Mucosa of descending colon (tissue), 3 donors: ENCODE measurements around the gene TMEM150C. TPM values are rescaled to one million over a fixed set of nuclear protein-coding genes. Genes with fewer than 3 reads are reported as not detected.

Experiments used
- ATAC-seq: fragments of 200-7000 bp; cut with Tn5 transposase; one replicate; pipeline ENCODE4 v1.9.1; 2020; ENCODE audit warnings: mild to moderate bottlenecking, moderate library complexity
- DNase-seq, 3 donors: peaks; one replicate each; pipeline ENCODE4 v3.0.0-alpha.2; 2020
- H3K36me3 ChIP-seq: fragments of 200-600 bp; one replicate; pipeline ENCODE4 v1.8.0; 2021; ENCODE audit warnings: low read depth, mild to moderate bottlenecking
- H3K4me1 ChIP-seq: fragments of 200-600 bp; one replicate; pipeline ENCODE4 v1.8.0; 2021; ENCODE audit warnings: low read depth, mild to moderate bottlenecking
- H3K4me3 ChIP-seq: fragments of 200-600 bp; one replicate; pipeline ENCODE4 v1.8.0; 2021; ENCODE audit warnings: mild to moderate bottlenecking
- H3K9me3 ChIP-seq: fragments of 200-600 bp; one replicate; pipeline ENCODE4 v1.8.0; 2021; ENCODE audit warnings: mild to moderate bottlenecking
- intact Hi-C, 2 donors: fragments of 100-400 bp; cut with DNase I in 1 of 2; cut with micrococcal nuclease in 1 of 2; formaldehyde crosslinking; loops; one replicate each; pipeline versions ENCODE4 v1.11.0 to v1.11.1; 2022; cut with DNase I, micrococcal nuclease
- total RNA-seq, 3 donors: library from RNA; stranded (reverse); fragmentation: NEBNext Ultra II Directional in 2 of 3; extraction: Animal tissue kit (Norgen Biotek cat#: 25700) in 2 of 3; gene quantifications; one replicate each; pipeline versions ENCODE4 v1.2.1 to v1.2.4, GENCODE V29; 2021 to 2023
- TF ChIP-seq, protein P1 (sequence below): fragments of 200-600 bp; IDR thresholded peaks from one replicate; pipeline ENCODE4 v1.8.0; 2022; ENCODE audit warnings: antibody characterized with exemption, mild to moderate bottlenecking
- donor health status: DM: no; HTN: no; CAD: no; lungs with moderate emphysema.
- donor health status: DM: no; HTN: no; CAD: no.
- donor health status: DM: no; HTN: yes; CAD: no.

The TMEM150C gene
- total RNA-seq, 3 donors from 2014 or later = 1.6 to 9.4 (median 3.4) TPM

DNA sequence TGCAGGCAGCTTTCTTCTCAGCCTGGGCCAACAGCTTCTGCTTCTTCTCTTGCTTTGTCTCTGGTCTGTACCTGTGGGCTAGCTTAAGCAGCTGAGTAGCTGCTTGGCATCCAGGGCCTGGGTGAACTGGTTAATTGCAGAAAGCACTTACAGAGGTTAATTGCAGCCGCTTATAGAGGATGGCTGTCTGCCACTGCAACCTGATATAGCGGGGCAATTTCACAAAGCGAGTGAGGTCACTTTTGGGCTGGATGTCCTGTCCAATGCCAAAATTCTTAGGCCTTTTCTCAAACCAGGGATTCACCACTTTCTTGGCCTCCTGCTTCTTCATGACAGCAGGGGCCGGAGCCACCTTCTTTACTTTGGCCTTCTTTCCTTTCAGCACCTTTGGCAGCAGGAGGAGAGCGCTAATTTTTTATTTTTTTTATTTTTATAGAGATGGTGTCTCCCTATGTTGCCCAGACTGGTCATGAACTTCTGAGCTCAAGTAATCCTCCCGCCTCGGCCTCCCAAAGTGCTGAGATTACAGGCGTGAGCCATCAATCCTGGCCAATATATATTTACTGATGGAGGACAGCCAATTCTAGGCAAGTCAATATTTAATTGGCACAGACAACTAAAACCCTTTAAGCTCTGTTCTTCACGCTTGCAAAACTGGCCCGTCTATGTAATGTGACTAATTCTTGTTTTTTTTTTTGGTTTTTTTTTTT, 70.4 kb downstream of the TMEM150C start:
- DNase-seq (no peak), ATAC-seq (no peak)

DNA sequence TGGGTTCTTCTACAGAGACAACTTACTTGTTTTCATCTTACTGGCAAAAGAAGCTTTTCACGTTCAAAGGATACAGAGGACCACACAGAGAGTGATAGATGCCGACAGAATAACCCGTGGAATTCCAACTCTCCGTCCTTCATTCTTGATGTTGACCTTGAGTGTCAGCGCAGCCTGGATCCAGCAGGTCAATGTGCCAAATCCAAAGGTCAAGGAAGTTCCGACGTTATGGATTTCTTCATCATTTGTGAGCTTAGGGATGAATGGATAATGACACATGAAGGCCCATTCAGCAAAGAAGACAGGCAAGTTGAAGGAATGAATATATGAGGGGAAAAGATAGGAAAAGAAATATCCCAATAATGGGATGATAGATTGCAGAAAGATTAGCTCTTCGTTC, 71.8 kb downstream of the TMEM150C start:
- no peak overlapping the region for H3K4me3 ChIP-seq
- no peaks in the 10 kb centered on the region for H3K9me3 ChIP-seq
- DNase-seq (no peak), ATAC-seq (no peak)
- H3K36me3 ChIP-seq = no peaks in the 10 kb centered on the region
- intact Hi-C loops = no loop called here
- H3K4me1 ChIP-seq = no peaks in the 10 kb centered on the region
- TF ChIP-seq, protein P1, sequence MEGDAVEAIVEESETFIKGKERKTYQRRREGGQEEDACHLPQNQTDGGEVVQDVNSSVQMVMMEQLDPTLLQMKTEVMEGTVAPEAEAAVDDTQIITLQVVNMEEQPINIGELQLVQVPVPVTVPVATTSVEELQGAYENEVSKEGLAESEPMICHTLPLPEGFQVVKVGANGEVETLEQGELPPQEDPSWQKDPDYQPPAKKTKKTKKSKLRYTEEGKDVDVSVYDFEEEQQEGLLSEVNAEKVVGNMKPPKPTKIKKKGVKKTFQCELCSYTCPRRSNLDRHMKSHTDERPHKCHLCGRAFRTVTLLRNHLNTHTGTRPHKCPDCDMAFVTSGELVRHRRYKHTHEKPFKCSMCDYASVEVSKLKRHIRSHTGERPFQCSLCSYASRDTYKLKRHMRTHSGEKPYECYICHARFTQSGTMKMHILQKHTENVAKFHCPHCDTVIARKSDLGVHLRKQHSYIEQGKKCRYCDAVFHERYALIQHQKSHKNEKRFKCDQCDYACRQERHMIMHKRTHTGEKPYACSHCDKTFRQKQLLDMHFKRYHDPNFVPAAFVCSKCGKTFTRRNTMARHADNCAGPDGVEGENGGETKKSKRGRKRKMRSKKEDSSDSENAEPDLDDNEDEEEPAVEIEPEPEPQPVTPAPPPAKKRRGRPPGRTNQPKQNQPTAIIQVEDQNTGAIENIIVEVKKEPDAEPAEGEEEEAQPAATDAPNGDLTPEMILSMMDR = no peak

More for the DNA sequence above, 70.4 kb downstream of the TMEM150C start:
- Histone ChIP-seq H3K4me1 (no peaks in the 10 kb centered on the region), H3K9me3 (no peaks in the 10 kb centered on the region), H3K36me3 (no peaks in the 10 kb centered on the region), H3K4me3 (no peak overlapping the region)
- intact Hi-C loops = no loop called here
- TF ChIP-seq, protein P1 = no peak

DNA sequence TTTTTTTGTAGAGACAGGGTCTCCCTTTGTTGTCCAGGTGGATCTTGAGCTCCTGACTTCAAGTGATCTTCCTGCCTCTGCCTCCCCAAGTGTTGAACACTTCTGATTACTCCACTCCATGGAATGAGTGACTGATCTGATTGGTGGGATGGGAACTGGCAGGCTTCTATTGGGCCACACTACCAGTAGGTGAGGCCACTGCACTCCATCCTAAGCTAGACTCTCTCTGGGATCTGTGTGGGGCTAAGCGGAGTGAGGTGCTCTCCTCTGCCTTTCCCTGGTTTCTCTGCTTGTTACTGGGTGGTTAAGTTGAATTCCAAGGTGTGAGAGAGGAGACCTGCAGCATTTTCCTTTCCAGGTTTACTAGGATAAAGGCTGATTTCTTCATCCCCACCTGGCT, 72.7 kb downstream of the TMEM150C start:
- no peaks in the 10 kb centered on the region for H3K4me1 ChIP-seq
- DNase-seq (no peak), ATAC-seq (no peak)
- H3K4me3 ChIP-seq = no peak overlapping the region
- H3K9me3 ChIP-seq = no peaks in the 10 kb centered on the region
- intact Hi-C loops = no loop called here
- TF ChIP-seq, protein P1 = no peak
- H3K36me3 ChIP-seq = no peaks in the 10 kb centered on the region

DNA sequence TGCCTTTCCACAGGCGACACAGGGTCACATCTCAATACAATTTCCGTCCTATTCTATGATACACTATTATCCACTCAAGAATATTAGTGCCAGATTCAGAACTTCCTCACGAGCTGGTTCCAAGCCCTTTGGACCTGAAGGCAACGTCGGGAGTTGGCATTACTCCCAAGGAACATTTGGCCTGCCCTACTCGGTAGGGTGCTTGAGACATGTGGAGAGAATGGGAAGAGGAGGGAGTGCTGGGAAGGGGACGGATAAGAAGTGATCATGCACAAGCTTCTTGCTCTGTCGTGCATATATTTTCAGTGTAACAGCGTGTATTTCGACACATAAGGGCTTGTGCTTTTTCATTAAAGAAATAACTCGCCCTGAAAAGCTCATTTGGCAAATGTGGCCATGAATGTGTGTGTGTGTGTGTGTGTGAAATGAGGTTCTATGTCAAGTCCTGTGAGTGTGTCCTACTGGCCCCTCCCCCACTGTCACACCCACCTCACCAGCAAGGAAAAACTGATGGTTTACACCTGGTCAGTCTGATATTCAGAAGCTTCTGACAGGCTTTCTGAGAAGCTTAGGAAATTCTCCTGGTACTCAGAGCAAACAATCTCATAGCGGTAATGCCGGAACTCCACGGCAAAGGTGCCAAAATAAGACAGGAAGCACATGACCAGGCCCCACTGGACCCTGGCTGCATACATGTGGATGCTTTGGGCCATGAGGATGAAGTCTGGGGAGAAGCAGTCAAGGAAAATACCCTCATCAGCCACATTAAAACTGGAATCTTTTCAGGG, 76.6 kb downstream of the TMEM150C start:
- Histone ChIP-seq H3K36me3 (no peaks in the 10 kb centered on the region), H3K9me3 (no peaks in the 10 kb centered on the region), H3K4me3 (no peak overlapping the region), H3K4me1 (no peaks in the 10 kb centered on the region)
- DNase-seq = no peak
- ATAC-seq = no peak
- intact Hi-C loops = no loop called here
- TF ChIP-seq, protein P1 = no peak

DNA sequence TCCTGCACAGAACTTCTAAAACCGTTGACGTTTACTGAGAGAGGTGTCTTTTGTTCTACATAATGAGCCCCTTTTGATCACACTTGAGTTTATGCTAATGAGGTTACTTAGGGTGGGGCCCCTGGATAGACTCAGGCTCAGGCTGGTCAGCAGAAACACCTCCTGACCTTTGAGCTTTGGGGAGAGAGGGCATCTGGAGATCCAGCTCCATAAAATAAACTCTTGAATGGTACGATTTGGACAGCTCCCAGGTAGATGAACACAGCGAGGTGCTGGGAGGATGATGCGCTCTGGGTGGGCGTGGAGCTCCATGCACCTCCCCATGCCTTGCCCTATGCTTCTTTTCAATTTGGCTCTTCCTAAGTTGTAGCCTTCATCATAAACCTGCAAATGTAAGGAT, 79.4 kb downstream of the TMEM150C start:
- no peak for DNase-seq
- H3K4me3 ChIP-seq = no peak overlapping the region
- H3K9me3 ChIP-seq = no peaks in the 10 kb centered on the region
- TF ChIP-seq, protein P1 = no peak
- intact Hi-C loops = no loop called here
- H3K36me3 ChIP-seq = no peaks in the 10 kb centered on the region
- H3K4me1 ChIP-seq = no peaks in the 10 kb centered on the region
- peak; percentile 45 for ATAC-seq
